ENCODE data around the gene ADAT3.

- TF ChIP-seq CTCF (IDR thresholded peaks at IDR 0.05) = no peak
- no peak for TF ChIP-seq POLR2A (IDR thresholded peaks at IDR 0.05)
Measured at GRCh38 chr19:1858412-1859081, 46.7 kb upstream of the ADAT3 start.
